HG03469 (cell line): ENCODE measurements around the gene NCOR2.

Source experiments
- ATAC-seq: cut with Tn5 transposase; IDR thresholded peaks from one replicate; pipeline ENCODE4 v1.9.1; 2021; ENCODE audit warnings: mild to moderate bottlenecking, moderate library complexity, moderate number of reproducible peaks; ENCODE audit not compliant: unreplicated experiment

The NCOR2 gene

GRCh38 chr12:124529565-124530276 is 37.7 kb downstream of the NCOR2 start:
- no peak for ATAC-seq

- ATAC-seq, result no peak
Measured at GRCh38 chr12:124527861-124528561, 39.4 kb downstream of the NCOR2 start.

GRCh38 chr12:124525927-124526692 is 41.3 kb downstream of the NCOR2 start:
- ATAC-seq, result no peak

GRCh38 chr12:124525455-124525854 is 42.0 kb downstream of the NCOR2 start:
- no peak for ATAC-seq

GRCh38 chr12:124524231-124524925 is 43.0 kb downstream of the NCOR2 start:
- no peak for ATAC-seq

GRCh38 chr12:124523071-124523470 is 44.3 kb downstream of the NCOR2 start:
- ATAC-seq, result no peak

- no peak for ATAC-seq
Measured at GRCh38 chr12:124520907-124521306, 46.5 kb downstream of the NCOR2 start.

- no peak for ATAC-seq
Measured at GRCh38 chr12:124520265-124520701, 47.1 kb downstream of the NCOR2 start.

- ATAC-seq, result no peak
Measured at GRCh38 chr12:124519746-124520145, 47.7 kb downstream of the NCOR2 start.

- ATAC-seq, result no peak
Measured at GRCh38 chr12:124518051-124518932, 49.1 kb downstream of the NCOR2 start.
